T-helper 1 cell treated with Interleukin-12 subunit alpha and Interleukin-12 subunit beta and Interleukin-4 antibody, amounts not matched to agents 30 ng/mL and 1 ng/mL, for 36 hours (primary cell): ENCODE data around the gene RHBDL3. TPM values are rescaled to one million over a fixed set of nuclear protein-coding genes. Genes with fewer than 3 reads are reported as not detected.
"Not testable (repeated sequence)": the region's sequence is repeated elsewhere in the genome, so short reads cannot be mapped to it uniquely, and the experiment has no call there.

Experiments used
- intact Hi-C: fragments of 100-400 bp; cut with micrococcal nuclease; formaldehyde crosslinking; loops from one replicate; pipeline ENCODE4 v1.15.1; 2024
- total RNA-seq: library from RNA; stranded (reverse); gene quantifications from 2 replicates; pipeline ENCODE4 v1.2.3, GENCODE V29; 2022

Gene RHBDL3
- 0.07 and 0.32 TPM in 2 replicates for total RNA-seq

- intact Hi-C loops, result no loop called here
These were observed at the start of gene RHBDL3 for GRCh38 chr17:32265192-32265923. Gene RHBDL3, plus strand, starts transcription at chr17:32265832. Its CDS starts 358 bp downstream, at chr17:32266190.

GRCh38 chr17:32222621-32223020 is 43.0 kb upstream of the RHBDL3 start:
- intact Hi-C loops, result no loop called here

- intact Hi-C loops, result no loop called here
These were observed 41.9 kb upstream of the RHBDL3 start for GRCh38 chr17:32223703-32224102.

- intact Hi-C loops, result no loop called here
These were observed 38.7 kb upstream of the RHBDL3 start for GRCh38 chr17:32226886-32227285.

- intact Hi-C loops, result no loop called here
These were observed 37.7 kb upstream of the RHBDL3 start for GRCh38 chr17:32227910-32228309.

- intact Hi-C loops, result no loop called here
These were observed 30.0 kb upstream of the RHBDL3 start for GRCh38 chr17:32235588-32235987.

- intact Hi-C loops, result no loop called here
These were observed 26.2 kb upstream of the RHBDL3 start for GRCh38 chr17:32239456-32239855.

GRCh38 chr17:32240750-32241149 is 24.9 kb upstream of the RHBDL3 start:
- intact Hi-C loops, result no loop called here

- intact Hi-C loops, result no loop called here
These were observed 24.0 kb upstream of the RHBDL3 start for GRCh38 chr17:32241640-32242039.

GRCh38 chr17:32249475-32249874 is 16.2 kb upstream of the RHBDL3 start:
- intact Hi-C loops, result no loop called here

- intact Hi-C loops, result loop anchor here (1.0 to 10.0 kb wide), 6 partner anchors 66 to 502 kb away; partner anchors contain the start of genes PSMD11 and ZNF207
These were observed 12.5 kb upstream of the RHBDL3 start for GRCh38 chr17:32253117-32253611.

- intact Hi-C loops, result loop anchor here (10.0 kb wide), 1 partner anchor 349 kb away; no protein-coding TSS in a partner anchor
These were observed 9.5 kb upstream of the RHBDL3 start for GRCh38 chr17:32256012-32256700.

GRCh38 chr17:32256701-32257019 is 9.0 kb upstream of the RHBDL3 start:
- intact Hi-C loops, result loop anchor here (10.0 kb wide), 1 partner anchor 348 kb away; no protein-coding TSS in a partner anchor

GRCh38 chr17:32258383-32259140 is 7.1 kb upstream of the RHBDL3 start:
- intact Hi-C loops, result loop anchor here (10.0 kb wide), 1 partner anchor 346 kb away; no protein-coding TSS in a partner anchor

- intact Hi-C loops, result loop anchor here (10.0 kb wide), 1 partner anchor 345 kb away; no protein-coding TSS in a partner anchor
These were observed 6.0 kb upstream of the RHBDL3 start for GRCh38 chr17:32259586-32259985.

- intact Hi-C loops, result no loop called here
These were observed 4.3 kb upstream of the RHBDL3 start for GRCh38 chr17:32261417-32261736.

- intact Hi-C loops, result no loop called here
These were observed 3.6 kb upstream of the RHBDL3 start for GRCh38 chr17:32261936-32262510.

GRCh38 chr17:32263515-32263914 is 2.1 kb upstream of the RHBDL3 start:
- intact Hi-C loops, result not testable (repeated sequence)

- intact Hi-C loops, result no loop called here
These were observed 1.4 kb upstream of the RHBDL3 start for GRCh38 chr17:32264140-32264799.

GRCh38 chr17:32264823-32265191 is 825 bp upstream of the RHBDL3 start:
- intact Hi-C loops, result no loop called here

GRCh38 chr17:32266051-32266388 is 388 bp downstream of the RHBDL3 start:
- intact Hi-C loops, result no loop called here
